ENCODE measurements around the gene PRRG4. TPM values are rescaled to one million over a fixed set of nuclear protein-coding genes. Genes with fewer than 3 reads are reported as not detected.
A peak's percentile ranks its signal among the peaks of the same experiment; 100 is the strongest.
"Not testable (repeated sequence)": the region's sequence is repeated elsewhere in the genome, so short reads cannot be mapped to it uniquely, and the experiment has no call there.

PRRG4 gene
- total RNA-seq = 0.29 and 0.36 TPM in 2 replicates

DNA sequence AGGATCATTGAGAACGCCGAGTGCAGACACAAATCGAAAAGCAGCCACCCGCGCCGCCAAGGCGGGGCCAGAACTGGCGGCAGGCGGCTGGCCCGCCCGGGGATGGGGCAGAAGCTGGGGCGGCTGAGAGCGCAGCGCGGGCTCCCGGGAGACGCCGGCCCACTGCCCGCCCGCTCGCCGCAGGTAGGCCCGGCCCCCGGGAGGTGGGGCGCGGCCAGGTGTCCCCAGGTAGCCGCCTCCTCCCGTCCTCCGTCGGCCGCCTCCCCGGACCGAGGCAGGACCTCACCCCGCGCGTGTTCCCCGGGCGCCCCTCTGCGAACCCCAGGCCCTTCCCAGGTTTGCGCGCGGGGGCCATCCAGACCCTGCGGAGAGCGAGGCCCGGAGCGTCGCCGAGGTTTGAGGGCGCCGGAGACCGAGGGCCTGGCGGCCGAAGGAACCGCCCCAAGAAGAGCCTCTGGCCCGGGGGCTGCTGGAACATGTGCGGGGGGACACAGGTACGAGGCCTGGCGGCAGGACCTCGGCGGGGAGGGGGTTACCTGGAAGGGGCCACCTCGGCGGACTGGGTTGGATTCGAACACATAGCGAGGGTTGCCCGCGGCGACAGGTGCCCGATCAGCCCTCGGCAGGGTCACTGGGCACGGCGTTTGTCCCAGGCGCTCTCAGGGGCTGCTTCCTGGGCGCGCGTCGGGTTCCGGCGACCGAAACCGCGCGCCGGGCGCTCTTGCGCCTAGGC, at the start of gene PRRG4:
TSS of gene PRRG4 (plus strand) at position 248 of the 733 bp plus-strand sequence. CDS start 603 bp downstream, outside the sequence.
- Histone ChIP-seq H2AFZ (ENCODE audit: low read length) (peak within 1 kb of the TSS; percentile 86), H3K27me3 (ENCODE audit: insufficient read depth, low read length) (peaks cover 24% of the 10 kb centered on the region), H3K9me3 (ENCODE audit: low read depth, low read length) (no peaks in the 10 kb centered on the region), H3K4me3 (ENCODE audit: insufficient read depth, low read length) (peak within 1 kb of the TSS; percentile 69), H3K4me2 (ENCODE audit: insufficient read depth, low read length) (peak within 1 kb of the TSS; percentile 78), H3K27ac (ENCODE audit: low read depth, low read length) (no peak within 1 kb of the TSS), H3K79me2 (ENCODE audit: insufficient read depth, low read length) (no peaks in the 10 kb centered on the region), H3K4me1 (ENCODE audit: insufficient read depth, low read length) (peaks cover 3% of the 10 kb centered on the region), H3K36me3 (ENCODE audit: insufficient read depth, low read length) (no peaks in the 10 kb centered on the region), H4K20me1 (ENCODE audit: insufficient read depth, low read length) (no peaks in the 10 kb centered on the region)
- TF ChIP-seq, protein P1, sequence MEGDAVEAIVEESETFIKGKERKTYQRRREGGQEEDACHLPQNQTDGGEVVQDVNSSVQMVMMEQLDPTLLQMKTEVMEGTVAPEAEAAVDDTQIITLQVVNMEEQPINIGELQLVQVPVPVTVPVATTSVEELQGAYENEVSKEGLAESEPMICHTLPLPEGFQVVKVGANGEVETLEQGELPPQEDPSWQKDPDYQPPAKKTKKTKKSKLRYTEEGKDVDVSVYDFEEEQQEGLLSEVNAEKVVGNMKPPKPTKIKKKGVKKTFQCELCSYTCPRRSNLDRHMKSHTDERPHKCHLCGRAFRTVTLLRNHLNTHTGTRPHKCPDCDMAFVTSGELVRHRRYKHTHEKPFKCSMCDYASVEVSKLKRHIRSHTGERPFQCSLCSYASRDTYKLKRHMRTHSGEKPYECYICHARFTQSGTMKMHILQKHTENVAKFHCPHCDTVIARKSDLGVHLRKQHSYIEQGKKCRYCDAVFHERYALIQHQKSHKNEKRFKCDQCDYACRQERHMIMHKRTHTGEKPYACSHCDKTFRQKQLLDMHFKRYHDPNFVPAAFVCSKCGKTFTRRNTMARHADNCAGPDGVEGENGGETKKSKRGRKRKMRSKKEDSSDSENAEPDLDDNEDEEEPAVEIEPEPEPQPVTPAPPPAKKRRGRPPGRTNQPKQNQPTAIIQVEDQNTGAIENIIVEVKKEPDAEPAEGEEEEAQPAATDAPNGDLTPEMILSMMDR (IDR thresholded peaks at IDR 0.05; ENCODE audit: extremely low read depth, low read depth, low read length) = no peak
- DNase-seq (ENCODE audit: insufficient read length, low spot score, missing footprints) = peak; percentile 94

DNA sequence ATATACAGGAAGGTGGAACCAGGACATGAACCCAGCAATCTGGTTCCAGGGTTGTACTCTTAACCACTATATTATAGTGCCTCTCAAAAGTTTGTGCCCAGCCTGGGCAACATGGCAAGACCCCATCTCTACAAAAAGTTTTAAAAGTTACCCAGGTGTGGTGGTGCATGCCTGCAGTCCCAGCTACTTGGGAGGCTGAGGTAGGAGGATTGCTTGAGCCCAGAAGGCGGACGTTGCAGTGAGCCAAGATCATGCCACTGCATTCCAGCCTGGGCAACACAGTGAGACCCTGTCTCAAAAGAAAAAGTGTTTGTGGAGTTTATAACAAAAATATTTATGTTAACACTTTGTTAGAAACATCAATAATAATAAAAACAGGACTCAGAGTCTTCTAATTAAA, 48.9 kb upstream of the PRRG4 start:
- not testable (repeated sequence) for H3K4me1 ChIP-seq (ENCODE audit: insufficient read depth, low read length); H3K27me3 ChIP-seq (ENCODE audit: insufficient read depth, low read length); H3K36me3 ChIP-seq (ENCODE audit: insufficient read depth, low read length); H3K27ac ChIP-seq (ENCODE audit: low read depth, low read length); H3K4me2 ChIP-seq (ENCODE audit: insufficient read depth, low read length); DNase-seq (ENCODE audit: insufficient read length, low spot score, missing footprints); H4K20me1 ChIP-seq (ENCODE audit: insufficient read depth, low read length); H3K79me2 ChIP-seq (ENCODE audit: insufficient read depth, low read length); H3K4me3 ChIP-seq (ENCODE audit: insufficient read depth, low read length); H3K9me3 ChIP-seq (ENCODE audit: low read depth, low read length); H2AFZ ChIP-seq (ENCODE audit: low read length)

DNA sequence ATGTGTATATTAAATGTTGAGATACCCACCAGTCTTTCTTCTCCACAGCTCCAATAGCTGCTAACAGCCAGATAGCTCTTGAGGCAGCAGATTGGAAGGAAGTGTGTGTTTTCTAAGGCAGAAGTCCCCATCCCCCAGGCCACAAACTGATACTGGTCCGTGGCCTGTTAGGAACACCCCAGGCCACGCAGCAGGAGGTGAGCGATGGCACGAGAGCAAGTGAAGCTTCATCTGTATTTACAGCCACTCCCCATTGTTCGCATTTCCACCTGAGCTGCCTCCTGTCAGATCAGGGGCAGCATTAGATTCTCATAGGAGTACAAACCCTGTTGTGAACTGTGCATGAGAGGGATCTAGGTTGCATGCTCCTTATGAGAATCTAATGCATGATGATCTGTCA, 48.0 kb upstream of the PRRG4 start:
- no peak overlapping the region for H2AFZ ChIP-seq (ENCODE audit: low read length)
- TF ChIP-seq, protein P1 (IDR thresholded peaks at IDR 0.05; ENCODE audit: extremely low read depth, low read depth, low read length) = no peak

DNA sequence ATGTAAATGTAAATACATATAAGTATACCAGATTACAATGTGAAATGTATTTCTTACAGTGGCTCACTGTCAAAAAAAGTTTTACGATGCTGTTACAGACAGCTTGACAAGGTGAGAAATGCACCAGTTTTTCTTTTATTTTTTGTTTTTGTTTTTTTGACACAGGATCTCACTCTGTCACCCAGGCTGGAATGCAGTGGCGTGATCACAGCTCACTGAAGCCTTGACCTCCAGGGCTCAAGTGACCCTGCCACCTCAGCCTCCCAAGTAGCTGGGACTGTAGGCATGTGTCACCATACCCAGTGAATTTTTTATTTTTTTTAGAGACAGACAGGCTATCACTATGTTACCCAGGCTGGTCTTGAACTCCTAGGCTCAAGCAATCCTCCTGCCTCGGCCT, 44.5 kb upstream of the PRRG4 start:
- Histone ChIP-seq H2AFZ (ENCODE audit: low read length) (no peak overlapping the region), H3K79me2 (ENCODE audit: insufficient read depth, low read length) (no peaks in the 10 kb centered on the region), H4K20me1 (ENCODE audit: insufficient read depth, low read length) (no peaks in the 10 kb centered on the region), H3K9me3 (ENCODE audit: low read depth, low read length) (no peaks in the 10 kb centered on the region), H3K4me3 (ENCODE audit: insufficient read depth, low read length) (no peak overlapping the region), H3K27me3 (ENCODE audit: insufficient read depth, low read length) (peaks cover 3% of the 10 kb centered on the region), H3K36me3 (ENCODE audit: insufficient read depth, low read length) (no peaks in the 10 kb centered on the region), H3K27ac (ENCODE audit: low read depth, low read length) (no peak overlapping the region), H3K4me2 (ENCODE audit: insufficient read depth, low read length) (no peak overlapping the region), H3K4me1 (ENCODE audit: insufficient read depth, low read length) (no peaks in the 10 kb centered on the region)
- no peak for DNase-seq (ENCODE audit: insufficient read length, low spot score, missing footprints)
- TF ChIP-seq, protein P1 (IDR thresholded peaks at IDR 0.05; ENCODE audit: extremely low read depth, low read depth, low read length) = no peak

More for the DNA sequence above, 48.0 kb upstream of the PRRG4 start:
- Histone ChIP-seq H3K4me2 (ENCODE audit: insufficient read depth, low read length) (no peak overlapping the region), H3K36me3 (ENCODE audit: insufficient read depth, low read length) (no peaks in the 10 kb centered on the region), H3K9me3 (ENCODE audit: low read depth, low read length) (no peaks in the 10 kb centered on the region), H3K4me1 (ENCODE audit: insufficient read depth, low read length) (no peaks in the 10 kb centered on the region), H3K27me3 (ENCODE audit: insufficient read depth, low read length) (peaks cover 3% of the 10 kb centered on the region), H3K79me2 (ENCODE audit: insufficient read depth, low read length) (no peaks in the 10 kb centered on the region), H4K20me1 (ENCODE audit: insufficient read depth, low read length) (no peaks in the 10 kb centered on the region), H3K4me3 (ENCODE audit: insufficient read depth, low read length) (no peak overlapping the region), H3K27ac (ENCODE audit: low read depth, low read length) (no peak overlapping the region)
- no peak for DNase-seq (ENCODE audit: insufficient read length, low spot score, missing footprints)

All from osteoblast (primary cell).